MM.1S (cell line): Measurements from ENCODE around the gene ILF3.

Experiments
- CTCF ChIP-seq: fragments of 300-600 bp; sonication (generic); IDR thresholded peaks from 2 replicates; pipeline ENCODE4 v1.5.1; 2016; ENCODE audit warnings: antibody characterized with exemption, low read length, mixed read lengths
- EZH2 ChIP-seq: fragments of 300-600 bp; sonication (generic); optimal IDR thresholded peaks from 2 replicates; pipeline ENCODE3; 2017; ENCODE audit warnings: low read depth, mild to moderate bottlenecking, antibody characterized with exemption, low read length, mixed read lengths

GRCh38 chr19:10643968-10644259 lies 10.2 kb upstream of the ILF3 start:
- TF ChIP-seq CTCF: no peak
- no peak for TF ChIP-seq EZH2
